HT1080 (cell line): Measurements from ENCODE around the gene IGSF9B. TPM values are rescaled to one million over a fixed set of nuclear protein-coding genes. Genes with fewer than 3 reads are reported as not detected.

Source experiments
- DNase-seq: peaks from one replicate; pipeline ENCODE4 v3.0.0-alpha.2; 2015; ENCODE audit warnings: low read depth
- total RNA-seq: library from RNA; depleted of rRNA; stranded (reverse); fragments of >200 nt; shearing (Covaris generic); gene quantifications from 2 replicates; pipeline ENCODE4 v1.2.3, GENCODE V29; 2014

The IGSF9B gene
- total RNA-seq, 1 experiment from 2014 or later: 0.64 TPM

DNA sequence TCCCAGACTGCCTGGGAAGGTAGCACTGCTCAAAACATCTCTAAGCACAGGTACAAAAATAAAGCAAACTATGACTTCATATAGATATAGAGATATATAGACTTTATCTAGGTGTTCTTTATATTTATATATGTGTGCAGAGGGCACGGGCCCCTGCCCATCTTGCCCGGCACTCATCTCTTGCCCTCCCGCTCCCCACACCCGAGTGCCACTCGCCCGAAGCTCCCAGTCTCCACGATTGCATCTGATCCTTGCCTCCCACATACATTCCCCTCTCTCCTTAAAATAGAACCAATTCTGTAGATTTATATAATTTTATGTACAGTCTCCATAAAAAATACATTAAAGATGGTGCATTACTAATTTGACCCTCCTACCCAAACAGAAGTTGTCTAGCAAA lies 55.5 kb downstream of the IGSF9B start:
- DNase-seq: no peak

GRCh38 chr11:133900176-133901105 lies 56.3 kb downstream of the IGSF9B start:
- no peak for DNase-seq

DNA sequence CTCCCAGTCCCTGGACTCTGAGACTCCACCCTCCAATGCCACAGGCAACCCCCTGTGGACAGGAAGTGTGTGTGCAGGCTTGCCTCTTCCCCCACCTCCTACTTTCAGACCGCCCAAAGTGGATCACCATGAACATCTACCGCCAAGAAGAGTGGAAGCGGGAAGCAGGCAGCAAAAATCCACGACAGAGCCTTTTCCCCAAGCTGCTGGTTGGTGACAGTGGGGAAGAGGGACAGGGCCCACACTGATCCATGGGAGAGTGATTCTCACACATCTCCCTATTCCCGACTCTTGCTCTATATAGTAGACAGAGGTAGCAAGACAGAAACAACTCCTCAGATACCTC lies 58.0 kb downstream of the IGSF9B start:
- no peak for DNase-seq

DNA sequence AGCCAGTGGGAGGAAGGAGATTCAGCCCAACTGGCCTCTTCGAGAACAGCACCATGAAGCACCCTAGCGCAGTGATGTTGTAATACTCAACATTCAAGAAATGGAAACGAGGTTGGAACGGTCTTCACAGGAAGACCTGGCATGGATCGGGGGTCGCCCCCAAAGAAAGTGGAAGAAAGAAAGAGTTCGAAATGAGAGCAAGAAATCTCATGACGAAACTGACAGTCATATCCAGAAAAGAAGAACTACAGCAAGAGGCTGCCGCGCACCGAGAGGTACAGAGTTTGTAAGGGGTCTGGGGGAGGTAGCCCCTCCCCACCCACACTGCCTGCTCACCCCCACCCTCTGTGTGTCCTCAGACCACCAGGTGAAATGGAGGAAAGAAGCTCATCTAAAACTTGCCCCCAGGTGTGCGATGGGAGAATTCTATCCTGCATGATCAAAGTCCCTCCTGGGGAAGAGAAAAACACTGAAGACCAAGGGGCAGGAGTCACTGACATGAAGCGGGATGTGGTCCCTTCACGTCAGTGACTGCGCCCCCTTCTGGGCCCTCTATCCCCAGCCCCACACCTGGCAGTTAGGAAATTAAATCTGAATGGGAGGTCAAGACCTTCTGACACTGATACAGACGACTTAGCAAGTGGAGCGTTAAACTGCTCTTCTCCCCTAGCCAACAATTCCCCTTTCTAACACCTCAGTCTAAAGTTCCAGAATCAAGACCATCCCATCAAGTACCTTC lies 58.6 kb downstream of the IGSF9B start:
- DNase-seq: no peak

DNA sequence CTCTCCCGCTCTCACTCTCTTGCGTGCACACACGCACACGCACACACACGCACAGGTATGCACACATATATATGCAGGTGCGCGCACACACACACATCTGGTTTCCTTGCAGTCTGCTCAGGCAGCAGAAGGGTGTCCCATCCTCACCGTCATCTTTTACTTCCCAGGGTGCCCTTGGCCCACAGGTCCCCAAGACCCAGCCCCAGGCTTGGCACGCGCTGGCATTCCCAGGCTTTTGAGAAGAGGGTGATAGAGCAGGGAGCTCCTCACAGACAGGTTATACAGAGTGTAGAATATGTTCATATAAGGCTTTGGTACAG lies 59.5 kb downstream of the IGSF9B start:
- DNase-seq: no peak

- no peak for DNase-seq
Measured at GRCh38 chr11:133896642-133897330, 60.0 kb downstream of the IGSF9B start.

DNA sequence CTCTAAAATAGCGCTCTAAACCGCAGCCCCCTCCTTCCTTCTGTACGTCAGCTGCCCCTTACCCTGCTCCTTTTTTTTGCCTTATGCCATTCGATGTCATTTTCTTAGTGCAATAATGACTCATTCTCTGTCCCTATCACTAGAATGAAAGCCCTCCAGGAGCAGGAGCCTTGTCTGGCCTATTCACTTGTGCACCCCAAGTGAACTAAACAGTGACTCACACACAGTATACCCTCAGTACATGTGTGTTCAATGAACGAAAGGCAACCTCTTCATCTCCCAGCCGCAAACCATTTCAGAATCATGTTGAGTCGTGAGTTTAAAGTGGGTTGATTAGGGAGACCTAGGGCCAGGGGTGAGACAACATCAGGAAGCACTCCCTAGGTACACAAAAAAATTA lies 60.7 kb downstream of the IGSF9B start:
- no peak for DNase-seq

DNA sequence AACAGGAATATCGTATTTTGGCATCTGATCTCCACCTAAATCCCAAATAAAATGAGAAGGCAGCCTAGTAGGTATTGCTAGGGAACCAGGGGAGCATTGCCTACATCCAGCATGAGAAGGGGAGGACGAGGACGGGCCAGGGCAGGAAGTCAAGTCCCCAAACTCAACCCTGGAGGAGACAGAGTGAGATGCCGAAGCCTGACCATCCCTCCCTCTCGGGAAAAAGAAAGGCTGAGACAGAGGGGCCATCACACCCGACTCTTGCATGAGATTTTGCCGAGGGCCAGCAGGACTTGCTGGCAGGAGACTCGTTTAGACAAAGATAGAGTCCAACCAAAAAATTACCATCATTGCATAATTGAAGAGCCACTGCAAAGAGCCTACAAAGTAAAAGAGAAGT lies 61.2 kb downstream of the IGSF9B start:
- DNase-seq: no peak

- DNase-seq: no peak
Measured at GRCh38 chr11:133895061-133895479, 61.7 kb downstream of the IGSF9B start.

GRCh38 chr11:133893381-133893780 lies 63.4 kb downstream of the IGSF9B start:
- DNase-seq: no peak

DNA sequence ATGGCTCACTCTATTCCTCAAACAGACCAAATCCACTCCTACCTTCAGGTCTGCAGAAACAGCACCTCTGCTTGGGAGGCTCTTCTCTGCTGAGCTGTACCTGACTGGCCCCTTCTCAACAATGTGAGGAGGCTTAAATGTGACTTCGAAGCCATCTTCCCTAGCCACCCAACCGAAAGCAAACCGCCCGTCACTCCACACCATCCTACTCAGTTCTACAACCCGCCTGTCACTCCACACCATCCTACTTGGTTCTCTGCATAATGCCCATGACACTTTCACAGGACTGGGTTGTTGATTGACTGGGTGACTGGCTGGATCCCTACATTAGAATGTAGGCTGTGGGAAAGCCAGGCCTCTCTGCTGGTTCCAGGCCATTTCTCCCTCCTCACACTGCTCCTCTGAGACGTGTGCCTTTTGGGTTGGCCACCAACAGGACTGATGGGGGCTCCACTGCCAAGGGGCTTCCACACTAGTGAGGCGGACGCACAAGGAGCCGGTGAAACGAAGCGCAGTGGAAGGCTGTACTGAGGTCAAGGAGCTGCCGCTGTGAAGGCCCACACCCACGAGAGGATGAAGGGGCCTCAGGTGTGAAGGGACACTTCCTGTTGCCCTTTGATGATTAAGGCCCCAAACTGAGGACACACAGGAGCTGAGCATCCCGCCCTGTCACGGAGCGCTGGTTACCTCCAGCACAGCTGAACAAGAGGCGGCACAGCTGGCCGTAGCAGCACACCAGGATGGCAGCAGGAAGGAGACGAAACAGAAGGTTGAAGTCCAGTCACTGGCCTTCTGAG lies 64.0 kb downstream of the IGSF9B start:
- DNase-seq: no peak

GRCh38 chr11:133892126-133892525 lies 64.6 kb downstream of the IGSF9B start:
- no peak for DNase-seq

DNA sequence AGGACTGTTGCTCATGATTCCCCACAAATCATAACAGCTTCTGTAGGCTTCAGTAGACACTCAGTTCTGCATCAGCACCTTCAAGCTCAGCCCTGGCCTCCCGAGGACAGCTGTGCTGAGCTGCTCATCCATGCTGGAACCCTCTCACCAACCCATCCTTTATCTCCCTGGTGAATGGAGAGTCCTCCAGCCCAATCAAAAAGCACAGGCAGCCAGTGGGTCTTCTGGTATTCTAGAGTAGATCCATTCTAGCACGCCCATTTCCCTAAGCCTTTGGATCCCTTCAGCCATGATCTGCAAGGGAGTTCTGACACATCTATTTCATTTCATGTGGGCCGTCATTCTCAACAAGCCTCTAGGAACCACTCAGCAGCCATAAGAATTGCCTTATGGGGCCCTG lies 66.9 kb downstream of the IGSF9B start:
- no peak for DNase-seq

- no peak for DNase-seq
Measured at GRCh38 chr11:133889188-133889587, 67.6 kb downstream of the IGSF9B start.

DNA sequence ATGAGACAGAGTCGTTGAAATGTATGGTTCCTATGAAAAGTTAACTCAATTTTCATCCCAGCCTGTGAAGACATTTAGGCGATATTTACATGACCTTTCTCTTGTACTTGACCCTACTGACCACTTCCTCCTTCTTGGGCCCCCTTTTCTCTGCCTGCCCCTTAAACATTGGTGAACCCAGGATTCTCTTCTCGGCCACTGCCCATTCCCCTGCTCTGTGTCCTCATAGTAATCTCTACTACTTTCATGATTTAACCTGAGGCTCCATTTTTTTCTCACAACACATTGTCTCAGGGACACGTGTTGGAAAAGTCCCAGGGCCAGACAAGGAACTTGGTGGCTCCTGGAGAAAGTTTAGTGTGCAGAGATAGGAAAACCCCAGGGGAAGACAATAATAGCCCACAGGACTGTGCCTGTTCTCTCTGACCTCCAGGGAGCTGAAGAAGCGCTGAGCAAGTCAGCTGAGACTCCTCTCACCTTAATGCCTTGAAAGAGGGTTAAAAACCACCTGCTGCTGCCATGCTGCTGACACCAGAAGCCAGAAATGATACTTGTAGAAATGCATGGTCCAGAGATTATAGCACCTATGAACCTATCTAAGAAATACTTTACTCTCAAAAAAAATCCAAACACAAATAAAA lies 69.0 kb downstream of the IGSF9B start:
- DNase-seq: no peak

GRCh38 chr11:133886029-133886428 lies 70.7 kb downstream of the IGSF9B start:
- no peak for DNase-seq

DNA sequence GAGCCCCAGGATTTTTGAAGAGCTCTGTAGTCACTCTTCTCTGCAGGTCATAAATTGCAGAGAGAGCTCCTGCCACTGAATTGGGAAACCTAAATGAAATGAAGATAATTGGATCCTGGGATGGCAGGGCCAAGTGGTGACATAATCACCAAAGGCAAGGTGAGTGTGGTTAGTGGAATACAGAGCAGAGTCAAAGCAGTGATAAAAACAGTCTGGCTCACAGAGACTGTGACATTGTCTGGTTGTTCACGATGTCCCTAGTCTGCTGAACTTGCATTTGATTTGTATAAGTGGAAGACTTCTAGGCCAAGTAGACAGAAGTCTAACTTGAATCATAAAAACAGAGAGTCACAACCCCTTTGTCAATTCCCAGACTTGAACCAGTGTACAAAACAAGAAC lies 84.6 kb downstream of the IGSF9B start:
- DNase-seq: no peak

DNA sequence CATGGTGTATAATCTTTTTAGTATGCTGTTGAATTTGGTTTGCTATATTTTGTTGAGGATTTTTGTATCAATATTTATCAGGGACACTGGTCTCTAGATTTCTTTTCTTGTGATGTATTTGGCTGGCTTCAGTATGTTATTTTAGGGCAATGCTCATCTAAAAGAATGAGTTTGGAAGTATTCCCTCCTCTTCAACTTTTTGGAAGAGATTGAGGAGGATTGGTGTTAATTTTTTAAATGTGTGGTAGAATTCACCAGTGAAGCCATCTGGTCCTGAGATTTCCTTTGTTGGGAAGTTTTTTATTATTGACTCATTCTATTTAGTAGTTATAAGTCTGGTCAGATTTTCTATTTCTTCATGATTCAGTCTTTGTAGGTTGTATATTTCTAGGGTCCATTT lies 89.3 kb downstream of the IGSF9B start:
- DNase-seq: no peak

- DNase-seq: no peak
Measured at GRCh38 chr11:133865466-133865865, 91.3 kb downstream of the IGSF9B start.

DNA sequence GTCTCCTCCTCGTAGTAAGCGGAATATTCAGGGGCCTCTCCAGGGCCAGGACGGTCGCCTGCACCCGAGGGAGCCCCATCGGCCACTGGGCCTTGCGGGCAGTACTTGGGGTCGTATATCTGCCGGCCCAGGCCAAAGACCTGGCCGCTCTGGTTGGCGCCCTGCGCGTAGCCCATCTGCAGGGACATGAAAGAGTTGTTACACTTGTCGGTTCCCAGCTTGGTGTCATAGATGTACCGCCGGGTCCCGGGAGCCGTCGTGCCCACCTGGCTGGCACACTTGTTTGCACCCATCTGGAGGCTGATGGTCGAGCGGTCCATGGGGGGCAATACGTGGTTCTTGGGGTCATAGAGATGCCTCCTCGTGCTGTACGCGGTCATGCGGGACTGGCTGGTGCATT lies 92.0 kb downstream of the IGSF9B start:
- no peak for DNase-seq

- DNase-seq: no peak
Measured at GRCh38 chr11:133860151-133860550, 96.6 kb downstream of the IGSF9B start.
